K562 (cell line): Measurements from ENCODE around the gene LRRC7.

Source experiments
- EP300 ChIP-seq: IDR thresholded peaks from 2 replicates; pipeline ENCODE4 v1.6.1; 2012; ENCODE audit warnings: low read length, improper control_type of control experiment
- GTF2F1 ChIP-seq: IDR thresholded peaks from 2 replicates; pipeline ENCODE4 v1.6.1; 2011; ENCODE audit warnings: low read depth, low read length, improper control_type of control experiment
- RAD51 ChIP-seq: fragments of 450-650 bp; IDR thresholded peaks from 2 replicates; pipeline ENCODE4 v1.7.1; 2016; ENCODE audit warnings: low read depth, mild to moderate bottlenecking, borderline replicate concordance
- ZNF551 ChIP-seq: fragments of 250-450 bp; sonication (Bioruptor Pico); IDR thresholded peaks from 2 replicates; pipeline ENCODE4 v1.5.0; 2021; ENCODE audit warnings: mild to moderate bottlenecking, moderate library complexity
- TF ChIP-seq, protein P1 (sequence below), 3 experiments: IDR thresholded peaks in 2 of 3; conservative IDR thresholded peaks in 1 of 3; 2 replicates each; pipeline ENCODE4 v1.5.1; 2011 to 2012; ENCODE audit warnings: low read length in 3 of 3, mild to moderate bottlenecking in 3 of 3, control low read depth in 2 of 3, improper control_type of control experiment in 1 of 3, inconsistent platforms in 1 of 3, low read depth in 1 of 3, mixed read lengths in 1 of 3, moderate library complexity in 1 of 3; ENCODE audit not compliant: insufficient read depth in 2 of 3
- TF ChIP-seq, protein P2 (sequence below), 2 experiments: fragments of 450-650 bp; formaldehyde crosslinking in 1 of 2; IDR thresholded peaks; 2 replicates each; pipeline versions ENCODE4 v1.4.0 to v1.6.1; 2014 to 2020; ENCODE audit warnings: mild to moderate bottlenecking in 2 of 2, borderline replicate concordance in 1 of 2, low read depth in 1 of 2
- TF ChIP-seq, protein P3 (sequence below): fragments of 450-650 bp; IDR thresholded peaks from 2 replicates; pipeline ENCODE4 v1.7.0; 2016; ENCODE audit warnings: borderline replicate concordance

DNA sequence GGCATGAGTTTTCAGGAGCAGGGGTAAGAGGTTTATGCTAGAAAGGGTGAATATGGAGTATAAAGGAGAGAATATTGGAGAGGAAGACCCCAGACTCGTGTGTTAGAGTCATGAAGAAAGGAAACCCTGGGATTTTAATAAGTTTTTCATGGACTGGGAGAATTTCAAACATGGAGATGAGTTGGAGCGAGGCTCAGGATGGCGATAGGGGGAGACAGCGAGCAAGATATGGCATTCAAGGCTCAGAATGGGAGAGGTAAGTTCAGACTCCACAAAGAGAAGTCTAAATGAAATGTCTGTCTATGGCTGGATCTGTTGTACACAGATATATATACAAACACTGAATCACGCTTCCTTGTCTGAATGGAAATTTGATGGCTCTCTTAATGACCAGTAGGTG, 545.1 kb downstream of the LRRC7 start:
- TF ChIP-seq EP300, result no peak
- TF ChIP-seq, protein P1, sequence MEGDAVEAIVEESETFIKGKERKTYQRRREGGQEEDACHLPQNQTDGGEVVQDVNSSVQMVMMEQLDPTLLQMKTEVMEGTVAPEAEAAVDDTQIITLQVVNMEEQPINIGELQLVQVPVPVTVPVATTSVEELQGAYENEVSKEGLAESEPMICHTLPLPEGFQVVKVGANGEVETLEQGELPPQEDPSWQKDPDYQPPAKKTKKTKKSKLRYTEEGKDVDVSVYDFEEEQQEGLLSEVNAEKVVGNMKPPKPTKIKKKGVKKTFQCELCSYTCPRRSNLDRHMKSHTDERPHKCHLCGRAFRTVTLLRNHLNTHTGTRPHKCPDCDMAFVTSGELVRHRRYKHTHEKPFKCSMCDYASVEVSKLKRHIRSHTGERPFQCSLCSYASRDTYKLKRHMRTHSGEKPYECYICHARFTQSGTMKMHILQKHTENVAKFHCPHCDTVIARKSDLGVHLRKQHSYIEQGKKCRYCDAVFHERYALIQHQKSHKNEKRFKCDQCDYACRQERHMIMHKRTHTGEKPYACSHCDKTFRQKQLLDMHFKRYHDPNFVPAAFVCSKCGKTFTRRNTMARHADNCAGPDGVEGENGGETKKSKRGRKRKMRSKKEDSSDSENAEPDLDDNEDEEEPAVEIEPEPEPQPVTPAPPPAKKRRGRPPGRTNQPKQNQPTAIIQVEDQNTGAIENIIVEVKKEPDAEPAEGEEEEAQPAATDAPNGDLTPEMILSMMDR (IDR thresholded peaks at IDR 0.05 in 2 of 3, conservative IDR thresholded peaks at IDR 0.05 in 1 of 3; ENCODE audit: insufficient read depth in 2 of 3, low read depth in 1 of 3, low read length in 3 of 3), result peak; percentile 34 to 70 (median 45); a peak in 5 of 6 replicates
- TF ChIP-seq, protein P2, sequence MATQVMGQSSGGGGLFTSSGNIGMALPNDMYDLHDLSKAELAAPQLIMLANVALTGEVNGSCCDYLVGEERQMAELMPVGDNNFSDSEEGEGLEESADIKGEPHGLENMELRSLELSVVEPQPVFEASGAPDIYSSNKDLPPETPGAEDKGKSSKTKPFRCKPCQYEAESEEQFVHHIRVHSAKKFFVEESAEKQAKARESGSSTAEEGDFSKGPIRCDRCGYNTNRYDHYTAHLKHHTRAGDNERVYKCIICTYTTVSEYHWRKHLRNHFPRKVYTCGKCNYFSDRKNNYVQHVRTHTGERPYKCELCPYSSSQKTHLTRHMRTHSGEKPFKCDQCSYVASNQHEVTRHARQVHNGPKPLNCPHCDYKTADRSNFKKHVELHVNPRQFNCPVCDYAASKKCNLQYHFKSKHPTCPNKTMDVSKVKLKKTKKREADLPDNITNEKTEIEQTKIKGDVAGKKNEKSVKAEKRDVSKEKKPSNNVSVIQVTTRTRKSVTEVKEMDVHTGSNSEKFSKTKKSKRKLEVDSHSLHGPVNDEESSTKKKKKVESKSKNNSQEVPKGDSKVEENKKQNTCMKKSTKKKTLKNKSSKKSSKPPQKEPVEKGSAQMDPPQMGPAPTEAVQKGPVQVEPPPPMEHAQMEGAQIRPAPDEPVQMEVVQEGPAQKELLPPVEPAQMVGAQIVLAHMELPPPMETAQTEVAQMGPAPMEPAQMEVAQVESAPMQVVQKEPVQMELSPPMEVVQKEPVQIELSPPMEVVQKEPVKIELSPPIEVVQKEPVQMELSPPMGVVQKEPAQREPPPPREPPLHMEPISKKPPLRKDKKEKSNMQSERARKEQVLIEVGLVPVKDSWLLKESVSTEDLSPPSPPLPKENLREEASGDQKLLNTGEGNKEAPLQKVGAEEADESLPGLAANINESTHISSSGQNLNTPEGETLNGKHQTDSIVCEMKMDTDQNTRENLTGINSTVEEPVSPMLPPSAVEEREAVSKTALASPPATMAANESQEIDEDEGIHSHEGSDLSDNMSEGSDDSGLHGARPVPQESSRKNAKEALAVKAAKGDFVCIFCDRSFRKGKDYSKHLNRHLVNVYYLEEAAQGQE (IDR thresholded peaks at IDR 0.05; ENCODE audit: borderline replicate concordance), result no peak
- TF ChIP-seq, protein P2 (CRISPR knock-in tag; IDR thresholded peaks at IDR 0.05; ENCODE audit: low read depth), result no peak
- TF ChIP-seq GTF2F1, result no peak
- no peak for TF ChIP-seq ZNF551 (CRISPR knock-in tag)
- TF ChIP-seq, protein P3, sequence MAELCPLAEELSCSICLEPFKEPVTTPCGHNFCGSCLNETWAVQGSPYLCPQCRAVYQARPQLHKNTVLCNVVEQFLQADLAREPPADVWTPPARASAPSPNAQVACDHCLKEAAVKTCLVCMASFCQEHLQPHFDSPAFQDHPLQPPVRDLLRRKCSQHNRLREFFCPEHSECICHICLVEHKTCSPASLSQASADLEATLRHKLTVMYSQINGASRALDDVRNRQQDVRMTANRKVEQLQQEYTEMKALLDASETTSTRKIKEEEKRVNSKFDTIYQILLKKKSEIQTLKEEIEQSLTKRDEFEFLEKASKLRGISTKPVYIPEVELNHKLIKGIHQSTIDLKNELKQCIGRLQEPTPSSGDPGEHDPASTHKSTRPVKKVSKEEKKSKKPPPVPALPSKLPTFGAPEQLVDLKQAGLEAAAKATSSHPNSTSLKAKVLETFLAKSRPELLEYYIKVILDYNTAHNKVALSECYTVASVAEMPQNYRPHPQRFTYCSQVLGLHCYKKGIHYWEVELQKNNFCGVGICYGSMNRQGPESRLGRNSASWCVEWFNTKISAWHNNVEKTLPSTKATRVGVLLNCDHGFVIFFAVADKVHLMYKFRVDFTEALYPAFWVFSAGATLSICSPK, result no peak
- no peak for TF ChIP-seq RAD51
